ENCODE results near the gene TBCE.
A peak's percentile ranks its signal among the peaks of the same experiment; 100 is the strongest.

TBCE gene, protein sequence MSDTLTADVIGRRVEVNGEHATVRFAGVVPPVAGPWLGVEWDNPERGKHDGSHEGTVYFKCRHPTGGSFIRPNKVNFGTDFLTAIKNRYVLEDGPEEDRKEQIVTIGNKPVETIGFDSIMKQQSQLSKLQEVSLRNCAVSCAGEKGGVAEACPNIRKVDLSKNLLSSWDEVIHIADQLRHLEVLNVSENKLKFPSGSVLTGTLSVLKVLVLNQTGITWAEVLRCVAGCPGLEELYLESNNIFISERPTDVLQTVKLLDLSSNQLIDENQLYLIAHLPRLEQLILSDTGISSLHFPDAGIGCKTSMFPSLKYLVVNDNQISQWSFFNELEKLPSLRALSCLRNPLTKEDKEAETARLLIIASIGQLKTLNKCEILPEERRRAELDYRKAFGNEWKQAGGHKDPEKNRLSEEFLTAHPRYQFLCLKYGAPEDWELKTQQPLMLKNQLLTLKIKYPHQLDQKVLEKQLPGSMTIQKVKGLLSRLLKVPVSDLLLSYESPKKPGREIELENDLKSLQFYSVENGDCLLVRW

DNA sequence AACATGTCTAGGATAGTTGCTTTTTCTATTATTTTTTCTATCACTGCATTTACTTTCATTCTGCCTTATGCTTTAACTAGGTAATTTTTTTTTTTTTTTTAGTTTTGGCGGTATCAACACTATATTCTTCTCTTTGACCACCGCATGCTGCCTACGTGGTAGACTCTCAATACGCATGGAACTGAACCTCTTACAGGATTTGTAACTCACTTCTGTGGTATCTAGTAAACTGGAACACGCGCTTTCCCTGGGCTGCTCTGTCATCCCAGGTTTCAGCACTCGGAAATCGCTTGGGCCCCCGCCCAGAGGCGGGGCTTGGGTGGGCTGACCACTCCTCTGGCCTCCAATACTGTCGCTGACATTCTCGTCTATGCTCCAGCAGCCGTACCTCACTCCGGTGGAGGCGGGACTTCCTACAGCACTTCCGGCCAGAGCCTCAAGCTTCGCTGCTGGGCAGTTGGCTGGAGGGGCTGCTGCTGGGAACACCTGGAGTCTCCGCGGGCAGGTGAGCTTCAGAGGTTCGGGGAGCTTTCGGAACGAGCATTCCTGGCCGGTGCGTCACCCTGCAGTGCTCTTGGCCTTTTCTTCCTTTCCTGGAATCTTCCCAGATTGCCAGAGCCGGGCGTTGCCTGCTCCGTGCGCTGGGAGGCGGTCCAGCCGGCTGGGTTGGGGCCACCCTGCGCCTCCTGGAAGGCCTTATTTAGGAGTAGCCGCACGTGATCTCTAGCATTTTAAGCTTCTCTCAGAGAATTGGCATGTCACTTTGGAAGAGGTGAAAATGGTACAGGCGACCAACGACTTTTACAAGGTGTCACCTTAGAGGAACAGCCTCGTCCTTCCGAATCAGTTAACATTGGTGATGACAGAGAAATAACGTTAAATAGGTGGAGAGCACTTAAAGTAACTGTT is at the start of gene TBCE:
Gene TBCE, plus strand, starts transcription at position 428 of the 909 bp plus-strand sequence. CDS start 12,623 bp downstream, outside the sequence.
- Histone ChIP-seq H3K27ac (peak within 1 kb of the TSS; percentile 77), H3K9me3 (no peaks in the 10 kb centered on the region), H3K4me1 (ENCODE audit: control insufficient read depth in 1 of 2, insufficient read depth in 1 of 2, low read depth in 1 of 2, low read length in 1 of 2) (peaks cover 15 to 16% of the 10 kb centered on the region in 2 experiments), H3K36me3 (no peaks in the 10 kb centered on the region), H3K4me3 (ENCODE audit: low read depth in 1 of 2, low read length in 1 of 2) (peak within 1 kb of the TSS; percentile 87 to 88), H3K27me3 (no peaks in the 10 kb centered on the region)
- TF ChIP-seq, protein P1, sequence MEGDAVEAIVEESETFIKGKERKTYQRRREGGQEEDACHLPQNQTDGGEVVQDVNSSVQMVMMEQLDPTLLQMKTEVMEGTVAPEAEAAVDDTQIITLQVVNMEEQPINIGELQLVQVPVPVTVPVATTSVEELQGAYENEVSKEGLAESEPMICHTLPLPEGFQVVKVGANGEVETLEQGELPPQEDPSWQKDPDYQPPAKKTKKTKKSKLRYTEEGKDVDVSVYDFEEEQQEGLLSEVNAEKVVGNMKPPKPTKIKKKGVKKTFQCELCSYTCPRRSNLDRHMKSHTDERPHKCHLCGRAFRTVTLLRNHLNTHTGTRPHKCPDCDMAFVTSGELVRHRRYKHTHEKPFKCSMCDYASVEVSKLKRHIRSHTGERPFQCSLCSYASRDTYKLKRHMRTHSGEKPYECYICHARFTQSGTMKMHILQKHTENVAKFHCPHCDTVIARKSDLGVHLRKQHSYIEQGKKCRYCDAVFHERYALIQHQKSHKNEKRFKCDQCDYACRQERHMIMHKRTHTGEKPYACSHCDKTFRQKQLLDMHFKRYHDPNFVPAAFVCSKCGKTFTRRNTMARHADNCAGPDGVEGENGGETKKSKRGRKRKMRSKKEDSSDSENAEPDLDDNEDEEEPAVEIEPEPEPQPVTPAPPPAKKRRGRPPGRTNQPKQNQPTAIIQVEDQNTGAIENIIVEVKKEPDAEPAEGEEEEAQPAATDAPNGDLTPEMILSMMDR (IDR thresholded peaks at IDR 0.05), result no peak

DNA sequence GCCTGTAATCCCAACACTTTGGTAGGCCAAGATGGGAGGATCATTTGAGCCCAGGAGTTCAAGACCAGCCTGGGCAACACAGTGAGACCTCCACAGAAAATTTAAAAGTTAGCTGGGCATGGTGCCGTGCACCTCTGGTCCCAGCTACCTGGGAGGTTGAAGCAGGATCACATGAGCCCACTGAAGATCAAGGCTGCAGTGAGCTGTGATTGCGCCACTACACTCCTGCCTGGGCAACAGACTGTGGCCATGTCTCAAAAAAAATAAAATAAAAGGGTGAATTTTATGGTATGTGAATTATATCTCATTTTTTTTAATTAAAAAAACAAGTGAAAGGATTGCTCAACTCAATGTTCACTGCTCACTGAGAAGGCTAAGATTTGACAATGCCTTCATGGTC is 48.0 kb upstream of the TBCE start:
- H3K4me1 ChIP-seq (ENCODE audit: control insufficient read depth in 1 of 2, insufficient read depth in 1 of 2, low read depth in 1 of 2, low read length in 1 of 2), result peaks cover 6 to 16% of the 10 kb centered on the region in 2 experiments
- no peaks in the 10 kb centered on the region for H3K27me3 ChIP-seq
- TF ChIP-seq, protein P1 (IDR thresholded peaks at IDR 0.05), result no peak
- no peaks in the 10 kb centered on the region for H3K9me3 ChIP-seq
- no peak overlapping the region for H3K4me3 ChIP-seq (ENCODE audit: low read depth in 1 of 2, low read length in 1 of 2)
- peaks cover 17% of the 10 kb centered on the region for H3K36me3 ChIP-seq
- no peak overlapping the region for H3K27ac ChIP-seq

DNA sequence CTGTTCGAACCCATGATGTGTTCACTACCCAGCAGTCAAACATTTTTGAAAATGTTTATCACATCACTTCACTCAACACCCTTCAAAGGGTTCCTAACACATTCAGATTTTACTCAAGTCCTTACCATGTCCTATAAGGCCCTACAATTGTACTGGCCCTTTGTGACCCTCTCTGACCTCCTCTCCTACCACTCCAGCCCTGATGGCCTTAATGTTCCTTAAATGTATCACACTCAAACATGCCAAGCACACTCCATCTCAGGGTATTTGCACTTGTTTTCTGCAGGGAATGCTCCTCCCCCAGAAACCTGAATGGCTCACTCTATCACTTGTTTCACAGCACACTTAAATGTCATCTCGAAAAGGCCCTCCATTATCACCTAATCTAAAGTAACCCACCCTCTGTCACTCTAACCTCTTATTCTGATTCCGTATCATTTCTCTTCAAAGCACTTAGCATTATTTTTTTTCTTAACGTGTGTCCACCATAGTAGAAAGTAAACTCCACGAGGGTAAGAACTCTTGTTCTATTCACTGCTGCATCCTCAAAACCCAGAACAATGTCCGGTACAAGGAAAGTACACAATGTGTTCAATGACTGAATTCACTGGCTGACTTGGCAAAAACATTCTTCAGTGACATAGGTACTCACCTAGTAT is 46.6 kb upstream of the TBCE start:
- TF ChIP-seq, protein P1 (IDR thresholded peaks at IDR 0.05), result no peak
- H3K4me1 ChIP-seq (ENCODE audit: control insufficient read depth in 1 of 2, insufficient read depth in 1 of 2, low read depth in 1 of 2, low read length in 1 of 2), result peaks cover 18 to 30% of the 10 kb centered on the region in 2 experiments
- H3K4me3 ChIP-seq (ENCODE audit: low read depth in 1 of 2, low read length in 1 of 2), result no peak overlapping the region
- no peaks in the 10 kb centered on the region for H3K27me3 ChIP-seq
- H3K9me3 ChIP-seq, result no peaks in the 10 kb centered on the region
- peak overlapping the region; percentile 46 for H3K27ac ChIP-seq
- H3K36me3 ChIP-seq, result peaks cover 17% of the 10 kb centered on the region

GRCh38 chr1:235324296-235324695 is 42.9 kb upstream of the TBCE start:
- Histone ChIP-seq H3K4me1 (ENCODE audit: control insufficient read depth in 1 of 2, insufficient read depth in 1 of 2, low read depth in 1 of 2, low read length in 1 of 2) (peaks cover 28 to 33% of the 10 kb centered on the region in 2 experiments), H3K4me3 (ENCODE audit: low read depth in 1 of 2, low read length in 1 of 2) (no peak overlapping the region), H3K9me3 (no peaks in the 10 kb centered on the region), H3K27ac (no peak overlapping the region), H3K27me3 (no peaks in the 10 kb centered on the region), H3K36me3 (peaks cover 6% of the 10 kb centered on the region)
- TF ChIP-seq, protein P1 (IDR thresholded peaks at IDR 0.05), result no peak

GRCh38 chr1:235325139-235325538 is 42.1 kb upstream of the TBCE start:
- H3K4me3 ChIP-seq (ENCODE audit: low read depth in 1 of 2, low read length in 1 of 2), result peak overlapping the region in 1 of 2 experiments; percentile 96
- no peaks in the 10 kb centered on the region for H3K36me3 ChIP-seq
- TF ChIP-seq, protein P1 (IDR thresholded peaks at IDR 0.05), result no peak
- H3K27me3 ChIP-seq, result no peaks in the 10 kb centered on the region
- H3K4me1 ChIP-seq (ENCODE audit: control insufficient read depth in 1 of 2, insufficient read depth in 1 of 2, low read depth in 1 of 2, low read length in 1 of 2), result peaks cover 36 to 42% of the 10 kb centered on the region in 2 experiments
- no peaks in the 10 kb centered on the region for H3K9me3 ChIP-seq
- peak overlapping the region; percentile 97 for H3K27ac ChIP-seq
